Measurements from ENCODE around the gene MYO9B. TPM values are rescaled to one million over a fixed set of nuclear protein-coding genes. Genes with fewer than 3 reads are reported as not detected.
A peak's percentile ranks its signal among the peaks of the same experiment; 100 is the strongest.

The MYO9B gene
- total and polyA plus RNA-seq, 2 donors, result 28.2 to 103 TPM

GRCh38 chr19:17236811-17237543 lies 161.4 kb downstream of the MYO9B start:
- Histone ChIP-seq H3K9me3 (ENCODE audit: control insufficient read depth in 2 of 2, insufficient read depth in 1 of 2, low read length in 1 of 2) (peaks cover 0 to 4% of the 10 kb centered on the region in 2 donors), H3K36me3 (ENCODE audit: control insufficient read depth in 2 of 2, insufficient read depth in 2 of 2, low read length in 1 of 2) (peaks cover 0 to 7% of the 10 kb centered on the region in 2 donors), H3K27ac (ENCODE audit: low read depth in 1 of 2, low read length in 1 of 2) (no peak overlapping the region), H3K27me3 (ENCODE audit: control insufficient read depth in 2 of 2, insufficient read depth in 1 of 2, low read length in 1 of 2) (peaks cover 0 to 8% of the 10 kb centered on the region in 2 donors), H3K4me3 (ENCODE audit: low read length in 2 of 2) (no peak overlapping the region), H3K4me1 (ENCODE audit: control insufficient read depth in 2 of 2, insufficient read depth in 2 of 2, low read length in 2 of 2) (peaks cover 13 to 20% of the 10 kb centered on the region in 2 donors)
- 96% methylated on average over 18 of the region's 18 CpGs for WGBS
- no peak for DNase-seq (ENCODE audit: low read depth in 6 of 9, low spot score in 9 of 9)

- peaks cover 13 to 20% of the 10 kb centered on the region in 2 donors for H3K4me1 ChIP-seq (ENCODE audit: control insufficient read depth in 2 of 2, insufficient read depth in 2 of 2, low read length in 2 of 2)
- peaks cover 0 to 4% of the 10 kb centered on the region in 2 donors for H3K9me3 ChIP-seq (ENCODE audit: control insufficient read depth in 2 of 2, insufficient read depth in 1 of 2, low read length in 1 of 2)
- no peak overlapping the region for H3K4me3 ChIP-seq (ENCODE audit: low read length in 2 of 2)
- no peak for DNase-seq (ENCODE audit: low read depth in 6 of 9, low spot score in 9 of 9)
- H3K27me3 ChIP-seq (ENCODE audit: control insufficient read depth in 2 of 2, insufficient read depth in 1 of 2, low read length in 1 of 2), result peaks cover 3 to 17% of the 10 kb centered on the region in 2 donors
- no peak overlapping the region for H3K27ac ChIP-seq (ENCODE audit: low read depth in 1 of 2, low read length in 1 of 2)
- 98% methylated on average over 13 of the region's 13 CpGs for WGBS
- no peaks in the 10 kb centered on the region for H3K36me3 ChIP-seq (ENCODE audit: control insufficient read depth in 2 of 2, insufficient read depth in 2 of 2, low read length in 1 of 2)
Observed at GRCh38 chr19:17237747-17238706, 162.4 kb downstream of the MYO9B start.

- H3K4me3 ChIP-seq (ENCODE audit: low read length in 2 of 2), result no peak overlapping the region
- DNase-seq (ENCODE audit: low read depth in 6 of 9, low spot score in 9 of 9), result no peak
- WGBS, result 91% methylated on average over 24 of the region's 24 CpGs
- peaks cover 0 to 4% of the 10 kb centered on the region in 2 donors for H3K9me3 ChIP-seq (ENCODE audit: control insufficient read depth in 2 of 2, insufficient read depth in 1 of 2, low read length in 1 of 2)
- H3K27ac ChIP-seq (ENCODE audit: low read depth in 1 of 2, low read length in 1 of 2), result no peak overlapping the region
- no peaks in the 10 kb centered on the region for H3K36me3 ChIP-seq (ENCODE audit: control insufficient read depth in 2 of 2, insufficient read depth in 2 of 2, low read length in 1 of 2)
- peaks cover 22 to 38% of the 10 kb centered on the region in 2 donors for H3K27me3 ChIP-seq (ENCODE audit: control insufficient read depth in 2 of 2, insufficient read depth in 1 of 2, low read length in 1 of 2)
- H3K4me1 ChIP-seq (ENCODE audit: control insufficient read depth in 2 of 2, insufficient read depth in 2 of 2, low read length in 2 of 2), result peaks cover 10 to 12% of the 10 kb centered on the region in 2 donors
Observed at GRCh38 chr19:17240062-17240752, 164.6 kb downstream of the MYO9B start.

DNA sequence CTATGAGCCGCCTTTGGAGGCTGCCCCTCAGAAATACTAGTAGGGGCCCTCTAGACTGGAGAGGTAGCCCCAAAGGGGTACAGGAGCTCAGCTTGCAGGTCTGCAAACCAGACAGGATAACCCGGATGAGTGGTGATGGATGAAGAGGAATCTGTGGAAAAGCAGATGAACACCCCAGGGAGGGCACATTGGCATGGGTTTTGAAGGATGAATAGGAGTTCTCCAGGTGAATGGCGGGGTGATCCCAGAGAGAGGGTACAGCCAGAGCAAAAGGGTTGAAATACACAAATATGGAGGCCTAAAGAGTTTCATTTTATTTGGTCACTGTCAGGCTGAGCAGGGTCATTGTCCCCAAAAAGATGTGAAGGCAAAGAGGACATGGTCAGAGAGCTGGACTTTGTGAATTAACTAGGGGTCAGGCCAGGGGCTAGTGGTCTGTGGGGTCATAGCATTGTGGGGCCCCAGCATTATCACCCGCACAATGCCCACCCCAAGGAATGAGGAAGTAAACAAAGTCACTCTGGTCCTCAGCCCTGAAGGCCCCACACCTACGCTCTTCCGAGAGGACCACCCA lies 165.3 kb downstream of the MYO9B start:
- no peak overlapping the region for H3K4me3 ChIP-seq (ENCODE audit: low read length in 2 of 2)
- no peak for DNase-seq (ENCODE audit: low read depth in 6 of 9, low spot score in 9 of 9)
- H3K9me3 ChIP-seq (ENCODE audit: control insufficient read depth in 2 of 2, insufficient read depth in 1 of 2, low read length in 1 of 2), result peaks cover 0 to 4% of the 10 kb centered on the region in 2 donors
- WGBS, result 97% methylated on average over 6 of the region's 6 CpGs
- no peak overlapping the region for H3K27ac ChIP-seq (ENCODE audit: low read depth in 1 of 2, low read length in 1 of 2)
- peaks cover 9 to 10% of the 10 kb centered on the region in 2 donors for H3K4me1 ChIP-seq (ENCODE audit: control insufficient read depth in 2 of 2, insufficient read depth in 2 of 2, low read length in 2 of 2)
- H3K27me3 ChIP-seq (ENCODE audit: control insufficient read depth in 2 of 2, insufficient read depth in 1 of 2, low read length in 1 of 2), result peaks cover 28 to 39% of the 10 kb centered on the region in 2 donors
- no peaks in the 10 kb centered on the region for H3K36me3 ChIP-seq (ENCODE audit: control insufficient read depth in 2 of 2, insufficient read depth in 2 of 2, low read length in 1 of 2)

DNA sequence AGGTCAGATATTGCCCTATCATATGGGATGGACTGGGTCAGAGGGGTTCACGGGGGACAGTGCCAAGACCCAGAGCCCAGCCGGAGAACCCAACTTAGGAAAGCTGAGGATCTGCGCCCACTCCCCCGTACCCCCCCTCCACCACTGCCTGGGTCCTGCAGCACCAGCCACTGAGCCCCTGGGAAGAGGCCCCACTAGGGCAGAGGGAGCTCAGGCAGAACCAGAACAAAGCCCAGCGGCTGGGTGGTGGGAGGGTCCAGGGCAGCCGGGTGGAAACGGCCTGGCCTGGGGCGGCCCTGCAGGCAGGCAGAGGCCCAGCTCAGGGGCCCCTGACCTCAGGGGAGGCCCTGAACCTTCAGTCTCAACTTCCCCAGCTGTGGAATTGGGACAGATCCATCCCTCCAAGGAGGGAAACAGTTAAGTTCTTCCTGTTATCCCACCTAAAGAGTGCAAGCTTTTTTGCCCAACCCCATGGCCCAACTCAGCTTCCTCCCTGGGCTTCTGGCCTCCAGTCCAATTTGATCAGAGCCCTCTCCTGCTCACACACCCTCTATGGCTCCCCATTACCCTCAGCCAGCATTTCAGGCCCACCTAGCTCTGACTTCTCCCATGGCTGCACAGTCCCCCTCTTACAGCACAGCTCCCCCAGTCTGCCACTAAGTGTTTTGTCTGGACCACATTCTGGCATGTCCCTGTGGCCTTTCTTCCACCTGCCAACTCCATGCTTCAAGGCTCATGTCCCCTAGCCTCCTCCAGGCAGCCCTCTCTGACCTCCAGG lies 167.0 kb downstream of the MYO9B start:
- no peaks in the 10 kb centered on the region for H3K36me3 ChIP-seq (ENCODE audit: control insufficient read depth in 2 of 2, insufficient read depth in 2 of 2, low read length in 1 of 2)
- peaks cover 0 to 8% of the 10 kb centered on the region in 2 donors for H3K9me3 ChIP-seq (ENCODE audit: control insufficient read depth in 2 of 2, insufficient read depth in 1 of 2, low read length in 1 of 2)
- peaks cover 4 to 15% of the 10 kb centered on the region in 2 donors for H3K4me1 ChIP-seq (ENCODE audit: control insufficient read depth in 2 of 2, insufficient read depth in 2 of 2, low read length in 2 of 2)
- no peak overlapping the region for H3K27ac ChIP-seq (ENCODE audit: low read depth in 1 of 2, low read length in 1 of 2)
- H3K27me3 ChIP-seq (ENCODE audit: control insufficient read depth in 2 of 2, insufficient read depth in 1 of 2, low read length in 1 of 2), result peaks cover 36 to 55% of the 10 kb centered on the region in 2 donors
- no peak overlapping the region for H3K4me3 ChIP-seq (ENCODE audit: low read length in 2 of 2)
- 81% methylated on average over 8 of the region's 8 CpGs for WGBS
- no peak for DNase-seq (ENCODE audit: low read depth in 6 of 9, low spot score in 9 of 9)

- Histone ChIP-seq H3K9me3 (ENCODE audit: control insufficient read depth in 2 of 2, insufficient read depth in 1 of 2, low read length in 1 of 2) (peaks cover 0 to 8% of the 10 kb centered on the region in 2 donors), H3K27me3 (ENCODE audit: control insufficient read depth in 2 of 2, insufficient read depth in 1 of 2, low read length in 1 of 2) (peaks cover 36 to 62% of the 10 kb centered on the region in 2 donors), H3K36me3 (ENCODE audit: control insufficient read depth in 2 of 2, insufficient read depth in 2 of 2, low read length in 1 of 2) (no peaks in the 10 kb centered on the region), H3K4me1 (ENCODE audit: control insufficient read depth in 2 of 2, insufficient read depth in 2 of 2, low read length in 2 of 2) (peaks cover 4 to 15% of the 10 kb centered on the region in 2 donors), H3K4me3 (ENCODE audit: low read length in 2 of 2) (peak overlapping the region in 1 of 2 donors; percentile 33), H3K27ac (ENCODE audit: low read depth in 1 of 2, low read length in 1 of 2) (no peak overlapping the region)
- WGBS, result 93% methylated on average over 8 of the region's 8 CpGs
- DNase-seq (ENCODE audit: low read depth in 6 of 9, low spot score in 9 of 9), result no peak
Observed at GRCh38 chr19:17243211-17243829, 167.7 kb downstream of the MYO9B start.

DNA sequence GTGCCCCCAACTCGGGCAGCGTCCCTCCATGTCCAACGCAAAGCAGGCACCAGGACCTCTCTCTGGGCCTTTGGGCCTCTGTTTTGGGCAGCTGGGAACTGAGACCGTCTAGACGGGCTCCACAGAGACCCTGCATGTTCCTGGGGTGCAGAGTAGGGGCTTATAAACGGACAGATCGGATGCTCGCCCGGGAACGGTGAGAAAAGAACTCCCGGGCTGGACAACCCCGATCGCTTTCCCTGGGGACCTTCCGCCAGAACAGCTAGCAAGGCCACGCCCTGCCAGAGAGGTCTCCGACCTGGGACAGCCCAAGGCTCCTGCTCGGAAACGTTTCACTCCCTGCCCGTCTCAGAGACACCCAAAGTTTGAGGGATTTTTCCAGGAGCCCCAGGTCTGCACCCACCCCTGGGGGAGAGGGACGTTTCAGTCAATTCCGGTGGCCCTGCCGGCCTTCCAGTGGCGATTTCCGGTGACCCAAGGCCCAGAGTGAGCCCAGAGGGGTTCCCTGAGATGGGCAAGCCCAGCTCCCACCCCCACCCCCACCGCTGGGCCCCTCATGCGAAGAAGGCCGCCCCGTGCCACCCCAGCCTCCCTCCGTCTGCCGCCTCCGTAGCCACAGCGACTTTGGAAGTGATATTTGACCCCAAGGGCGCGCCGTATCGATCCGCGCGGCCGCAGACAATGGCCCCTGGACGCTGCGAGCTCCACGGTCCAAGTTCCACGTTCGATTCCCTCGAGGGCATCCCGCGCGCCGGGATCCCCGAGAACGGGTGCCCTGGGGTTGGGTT lies 168.4 kb downstream of the MYO9B start:
- H3K4me3 ChIP-seq (ENCODE audit: low read length in 2 of 2), result peak overlapping the region; percentile 33 to 72
- WGBS, result 72% methylated on average over 52 of the region's 52 CpGs
- H3K9me3 ChIP-seq (ENCODE audit: control insufficient read depth in 2 of 2, insufficient read depth in 1 of 2, low read length in 1 of 2), result peaks cover 0 to 8% of the 10 kb centered on the region in 2 donors
- peaks cover 36 to 66% of the 10 kb centered on the region in 2 donors for H3K27me3 ChIP-seq (ENCODE audit: control insufficient read depth in 2 of 2, insufficient read depth in 1 of 2, low read length in 1 of 2)
- no peak for DNase-seq (ENCODE audit: low read depth in 6 of 9, low spot score in 9 of 9)
- H3K4me1 ChIP-seq (ENCODE audit: control insufficient read depth in 2 of 2, insufficient read depth in 2 of 2, low read length in 2 of 2), result peaks cover 4 to 15% of the 10 kb centered on the region in 2 donors
- peak overlapping the region in 1 of 2 donors; percentile 42 for H3K27ac ChIP-seq (ENCODE audit: low read depth in 1 of 2, low read length in 1 of 2)
- H3K36me3 ChIP-seq (ENCODE audit: control insufficient read depth in 2 of 2, insufficient read depth in 2 of 2, low read length in 1 of 2), result no peaks in the 10 kb centered on the region

Measured in thymus (tissue), 11 donors.